ENCODE data around the gene DNAI2.

Gene DNAI2

DNA sequence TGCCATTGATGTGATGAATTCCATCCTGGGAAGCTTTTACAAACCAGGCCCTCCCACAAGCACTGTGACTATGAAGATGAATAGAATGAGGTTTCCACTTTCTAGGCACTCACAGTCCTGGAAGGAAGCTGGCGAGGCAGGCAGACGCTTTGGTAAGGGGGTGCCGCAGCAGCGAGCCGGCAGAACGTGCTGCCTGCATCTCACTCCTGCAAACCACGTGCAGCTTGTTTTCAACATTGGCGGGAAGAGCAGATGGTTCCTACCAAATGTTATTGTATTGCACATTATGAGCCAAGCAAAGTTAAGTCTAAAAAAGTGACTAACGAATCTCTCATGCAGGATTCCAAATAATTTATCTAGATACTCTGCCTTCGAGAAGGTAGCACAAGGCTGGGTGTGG lies 3.7 kb upstream of the DNAI2 start:
- DNase-seq (ENCODE audit: low read depth, low spot score) = no peak
- H3K4me3 ChIP-seq (ENCODE audit: low read depth, low read length) = no peak overlapping the region
- CTCF ChIA-PET = no interaction called here
- TF ChIP-seq CTCF (IDR thresholded peaks at IDR 0.05; ENCODE audit: insufficient read depth, low read length, missing control alignments) = no peak
- POLR2A ChIA-PET = no interaction called here

GRCh38 chr17:74271281-74271680 lies 2.8 kb upstream of the DNAI2 start:
- CTCF ChIA-PET = interaction anchor here (1.3 kb wide), 1 partner anchor 30 kb away, joined by 3 read pairs; no protein-coding TSS in a partner anchor
- DNase-seq (ENCODE audit: low read depth, low spot score) = no peak
- TF ChIP-seq CTCF (IDR thresholded peaks at IDR 0.05; ENCODE audit: insufficient read depth, low read length, missing control alignments) = no peak
- no peak overlapping the region for H3K4me3 ChIP-seq (ENCODE audit: low read depth, low read length)
- POLR2A ChIA-PET = no interaction called here

- no peak for TF ChIP-seq CTCF (IDR thresholded peaks at IDR 0.05; ENCODE audit: insufficient read depth, low read length, missing control alignments)
- POLR2A ChIA-PET = no interaction called here
- no peak for DNase-seq (ENCODE audit: low read depth, low spot score)
- no peak overlapping the region for H3K4me3 ChIP-seq (ENCODE audit: low read depth, low read length)
- CTCF ChIA-PET = interaction anchor here (1.3 kb wide), 1 partner anchor 29 kb away, joined by 3 read pairs; no protein-coding TSS in a partner anchor
Observed at GRCh38 chr17:74271901-74272561, 2.0 kb upstream of the DNAI2 start.

DNA sequence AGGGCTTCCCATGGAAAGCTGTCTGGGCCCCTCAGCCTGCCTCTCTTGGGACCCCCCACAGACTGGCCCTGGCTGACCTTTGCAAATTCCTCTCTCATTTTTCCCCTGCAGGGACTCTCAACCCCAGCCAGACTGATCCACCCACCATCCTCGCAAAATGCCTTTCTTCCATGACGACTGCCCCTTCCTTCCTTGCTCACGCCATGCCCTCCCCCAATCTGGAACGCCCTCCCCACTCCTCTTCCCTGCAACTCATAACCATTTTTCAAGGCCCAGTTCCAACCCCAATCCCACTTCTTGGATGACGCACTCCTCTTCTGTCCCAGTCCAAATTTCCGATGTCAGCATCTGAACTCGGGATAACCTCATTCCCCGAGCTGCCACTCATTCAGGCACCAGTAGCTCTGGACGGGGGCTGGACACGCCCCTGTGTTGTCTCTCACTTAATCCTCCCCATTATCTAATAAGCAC lies 1.3 kb upstream of the DNAI2 start:
- ChIA-PET POLR2A (no interaction called here), CTCF (interaction anchor here (1.3 kb wide), 1 partner anchor 28 kb away, joined by 3 read pairs; no protein-coding TSS in a partner anchor)
- H3K4me3 ChIP-seq (ENCODE audit: low read depth, low read length) = no peak overlapping the region
- no peak for DNase-seq (ENCODE audit: low read depth, low spot score)
- TF ChIP-seq CTCF (IDR thresholded peaks at IDR 0.05; ENCODE audit: insufficient read depth, low read length, missing control alignments) = no peak

GRCh38 chr17:74274709-74275340 lies 791 bp downstream of the DNAI2 start:
- ChIA-PET POLR2A (no interaction called here), CTCF (interaction anchor here (1.2 kb wide), 1 partner anchor 17 kb away, joined by 4 read pairs; no protein-coding TSS in a partner anchor)

More at GRCh38 chr17:74274709-74275340, 791 bp downstream of the DNAI2 start:
- TF ChIP-seq CTCF (IDR thresholded peaks at IDR 0.05; ENCODE audit: insufficient read depth, low read length, missing control alignments) = no peak
- DNase-seq (ENCODE audit: low read depth, low spot score) = no peak
- no peak overlapping the region for H3K4me3 ChIP-seq (ENCODE audit: low read depth, low read length)

Data from AG04449 (cell line).